Keratinocyte (primary cell): ENCODE results near the gene UBAC2. TPM values are rescaled to one million over a fixed set of nuclear protein-coding genes. Genes with fewer than 3 reads are reported as not detected.

Experiments used
- DNase-seq: peaks from one replicate; pipeline ENCODE4 v3.0.0-alpha.2; 2011; ENCODE audit warnings: low read depth, missing footprints, low spot score
- FAIRE-seq: peaks from 2 replicates; lab custom pipeline; 2011; peaks lifted over from hg19 to GRCh38; lab: Jason Lieb, UNC
- H2AFZ ChIP-seq: 2 replicates; pipeline ENCODE4 v1.6.0; 2012; ENCODE audit warnings: low read length, control low read depth, inconsistent platforms; ENCODE audit not compliant: control insufficient read depth
- H3K27ac ChIP-seq: 2 replicates; pipeline ENCODE4 v1.5.1; 2011; ENCODE audit warnings: low read length; ENCODE audit not compliant: control insufficient read depth, insufficient read depth
- H3K27me3 ChIP-seq: 3 replicates; pipeline ENCODE4 v1.6.0; 2011; ENCODE audit warnings: low read length; ENCODE audit not compliant: control insufficient read depth, insufficient read depth; ENCODE audit errors: extremely low read depth
- H3K36me3 ChIP-seq, 2 experiments: 2 replicates in 1 of 2; 3 replicates in 1 of 2; pipeline ENCODE4 v1.5.1; 2011; ENCODE audit warnings: low read length in 2 of 2, mild to moderate bottlenecking in 1 of 2; ENCODE audit not compliant: control insufficient read depth in 2 of 2, insufficient read depth in 2 of 2; ENCODE audit errors: extremely low read depth in 1 of 2
- H3K4me1 ChIP-seq: 3 replicates; pipeline ENCODE4 v1.5.1; 2011; ENCODE audit warnings: low read length; ENCODE audit not compliant: control insufficient read depth, insufficient read depth; ENCODE audit errors: extremely low read depth
- H3K4me2 ChIP-seq: 3 replicates; pipeline ENCODE4 v1.6.0; 2011; ENCODE audit warnings: low read depth, low read length; ENCODE audit not compliant: control insufficient read depth, insufficient read depth; ENCODE audit errors: extremely low read depth
- H3K4me3 ChIP-seq, 3 experiments: fragments of 200-600 bp in 1 of 3; sonication (generic) in 1 of 3; 2 replicates in 2 of 3; 3 replicates in 1 of 3; pipeline ENCODE4 v1.5.1; 2011 to 2016; ENCODE audit warnings: low read length in 3 of 3, mild to moderate bottlenecking in 3 of 3, control low read depth in 2 of 3, inconsistent platforms in 1 of 3, low read depth in 1 of 3, mixed read lengths in 1 of 3, mixed run types in 1 of 3, moderate library complexity in 1 of 3; ENCODE audit not compliant: control insufficient read depth in 2 of 3, insufficient read depth in 2 of 3; ENCODE audit errors: extremely low read depth in 1 of 3
- H3K79me2 ChIP-seq: 2 replicates; pipeline ENCODE4 v1.6.0; 2012; ENCODE audit warnings: low read length; ENCODE audit not compliant: control insufficient read depth, insufficient read depth
- H3K9ac ChIP-seq: 3 replicates; pipeline ENCODE4 v1.6.0; 2011; ENCODE audit warnings: low read length; ENCODE audit not compliant: control insufficient read depth, insufficient read depth; ENCODE audit errors: extremely low read depth
- H3K9me1 ChIP-seq: 3 replicates; pipeline ENCODE4 v1.6.0; 2011; ENCODE audit warnings: low read length; ENCODE audit not compliant: control insufficient read depth, insufficient read depth; ENCODE audit errors: extremely low read depth
- H3K9me3 ChIP-seq: 2 replicates; pipeline ENCODE4 v1.5.1; 2012; ENCODE audit warnings: low read depth, low read length; ENCODE audit not compliant: control insufficient read depth
- H4K20me1 ChIP-seq: 3 replicates; pipeline ENCODE4 v1.6.0; 2011; ENCODE audit warnings: low read length; ENCODE audit not compliant: control insufficient read depth, insufficient read depth; ENCODE audit errors: extremely low read depth
- EZH2 ChIP-seq: IDR thresholded peaks from one replicate; pipeline ENCODE4 v1.6.1; 2012; ENCODE audit warnings: inconsistent platforms, mild to moderate bottlenecking, low read length, moderate library complexity
- dilution Hi-C: fragments of 300-500 bp; cut with MboI; formaldehyde crosslinking; loops from one replicate; pipeline ENCODE4 v1.7.0; 2020; ENCODE audit warnings: low sequenced_read_pairs; ENCODE audit not compliant: extremely low pct_ligation_motif_present
- polyA plus RNA-seq, 5 experiments: library from polyadenylated mRNA; depleted of rRNA in 3 of 5; stranded (reverse) in 3 of 5; stranded (forward) in 1 of 5; unstranded in 1 of 5; fragments of >200 nt; gene quantifications; 1 replicate in 1 of 5; 2 replicates in 3 of 5; 3 replicates in 1 of 5; pipeline versions ENCODE4 v1.2.1 to v1.2.3, GENCODE V29; 2011 to 2012; ENCODE audit warnings: missing spikeins in 2 of 5, low read depth in 1 of 5, low replicate concordance in 1 of 5
- TF ChIP-seq, protein P1 (sequence below), 3 experiments: IDR thresholded peaks in 1 of 3; conservative IDR thresholded peaks in 1 of 3; optimal IDR thresholded peaks in 1 of 3; 2 replicates in 2 of 3; 3 replicates in 1 of 3; pipeline versions ENCODE3 to v1.5.1; 2011; ENCODE audit warnings: low read length in 3 of 3, mild to moderate bottlenecking in 3 of 3, moderate library complexity in 2 of 3, control low read depth in 1 of 3, inconsistent platforms in 1 of 3; ENCODE audit not compliant: insufficient read depth in 2 of 3; ENCODE audit errors: extremely low read depth in 1 of 3

The UBAC2 gene
- polyA plus RNA-seq, 1 donor (not counting 4 experiments of a cell fraction or from before 2014, with no cell fraction given): 104 TPM

GRCh38 chr13:99271249-99271648, 70.6 kb downstream of the UBAC2 start:
- DNase-seq (no peak), FAIRE-seq (no peak)
- Histone ChIP-seq H3K9me1 (no peaks in the 10 kb centered on the region), H3K9me3 (no peaks in the 10 kb centered on the region), H3K27ac (no peak overlapping the region), H3K9ac (no peak overlapping the region), H4K20me1 (no peaks in the 10 kb centered on the region), H3K27me3 (no peaks in the 10 kb centered on the region), H2AFZ (no peak overlapping the region), H3K79me2 (peaks cover 8% of the 10 kb centered on the region), H3K4me1 (no peaks in the 10 kb centered on the region), H3K36me3 (no peaks in the 10 kb centered on the region), H3K4me3 (no peak overlapping the region), H3K4me2 (no peak overlapping the region)
- TF ChIP-seq EZH2: no peak
- TF ChIP-seq, protein P1, sequence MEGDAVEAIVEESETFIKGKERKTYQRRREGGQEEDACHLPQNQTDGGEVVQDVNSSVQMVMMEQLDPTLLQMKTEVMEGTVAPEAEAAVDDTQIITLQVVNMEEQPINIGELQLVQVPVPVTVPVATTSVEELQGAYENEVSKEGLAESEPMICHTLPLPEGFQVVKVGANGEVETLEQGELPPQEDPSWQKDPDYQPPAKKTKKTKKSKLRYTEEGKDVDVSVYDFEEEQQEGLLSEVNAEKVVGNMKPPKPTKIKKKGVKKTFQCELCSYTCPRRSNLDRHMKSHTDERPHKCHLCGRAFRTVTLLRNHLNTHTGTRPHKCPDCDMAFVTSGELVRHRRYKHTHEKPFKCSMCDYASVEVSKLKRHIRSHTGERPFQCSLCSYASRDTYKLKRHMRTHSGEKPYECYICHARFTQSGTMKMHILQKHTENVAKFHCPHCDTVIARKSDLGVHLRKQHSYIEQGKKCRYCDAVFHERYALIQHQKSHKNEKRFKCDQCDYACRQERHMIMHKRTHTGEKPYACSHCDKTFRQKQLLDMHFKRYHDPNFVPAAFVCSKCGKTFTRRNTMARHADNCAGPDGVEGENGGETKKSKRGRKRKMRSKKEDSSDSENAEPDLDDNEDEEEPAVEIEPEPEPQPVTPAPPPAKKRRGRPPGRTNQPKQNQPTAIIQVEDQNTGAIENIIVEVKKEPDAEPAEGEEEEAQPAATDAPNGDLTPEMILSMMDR (optimal IDR thresholded peaks at IDR 0.05 in 1 of 3, IDR thresholded peaks at IDR 0.05 in 1 of 3, conservative IDR thresholded peaks at IDR 0.05 in 1 of 3; ENCODE audit: extremely low read depth in 1 of 3, insufficient read depth in 2 of 3, low read length in 3 of 3): no peak
- dilution Hi-C loops: no loop called here

DNA sequence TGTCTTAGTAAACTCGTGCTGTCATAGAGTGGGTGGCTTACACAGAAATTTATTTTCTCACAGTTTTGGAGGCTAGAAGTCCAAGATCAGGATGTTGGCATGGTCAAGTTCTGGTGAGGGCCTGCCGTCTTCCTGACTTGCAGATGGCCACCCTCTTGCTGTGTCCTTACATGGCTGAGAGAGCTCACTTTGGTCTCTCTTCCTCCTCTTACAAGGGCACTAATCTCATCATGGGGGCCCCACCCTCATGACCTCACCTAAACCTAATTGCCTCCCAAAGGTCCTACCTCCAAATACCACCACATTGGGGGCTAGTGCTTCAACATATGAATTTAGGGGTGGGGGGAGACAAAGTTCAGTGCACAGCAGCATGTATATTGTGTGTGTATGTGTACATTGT, 71.8 kb downstream of the UBAC2 start:
- Histone ChIP-seq H3K36me3 (peaks cover 0 to under 1% of the 10 kb centered on the region in 2 experiments), H3K9me1 (no peaks in the 10 kb centered on the region), H3K79me2 (peaks cover 5% of the 10 kb centered on the region), H3K27me3 (no peaks in the 10 kb centered on the region), H4K20me1 (no peaks in the 10 kb centered on the region), H3K9me3 (no peaks in the 10 kb centered on the region), H3K4me3 (no peak overlapping the region), H3K4me1 (no peaks in the 10 kb centered on the region), H3K9ac (no peak overlapping the region), H3K4me2 (no peak overlapping the region), H3K27ac (no peak overlapping the region), H2AFZ (no peak overlapping the region)
- DNase-seq (no peak), FAIRE-seq (no peak)
- TF ChIP-seq, protein P1 (optimal IDR thresholded peaks at IDR 0.05 in 1 of 3, IDR thresholded peaks at IDR 0.05 in 1 of 3, conservative IDR thresholded peaks at IDR 0.05 in 1 of 3; ENCODE audit: extremely low read depth in 1 of 3, insufficient read depth in 2 of 3, low read length in 3 of 3): no peak
- TF ChIP-seq EZH2: no peak
- dilution Hi-C loops: no loop called here
